GM18519 (cell line): Measurements from ENCODE around the gene COL4A2.

Experiments
- ATAC-seq: cut with Tn5 transposase; IDR thresholded peaks from one replicate; pipeline ENCODE4 v1.9.1; 2021; ENCODE audit warnings: mild to moderate bottlenecking, moderate library complexity; ENCODE audit not compliant: unreplicated experiment, low FRiP score

The COL4A2 gene

GRCh38 chr13:110289174-110289573 is 17.9 kb upstream of the COL4A2 start:
- no peak for ATAC-seq

DNA sequence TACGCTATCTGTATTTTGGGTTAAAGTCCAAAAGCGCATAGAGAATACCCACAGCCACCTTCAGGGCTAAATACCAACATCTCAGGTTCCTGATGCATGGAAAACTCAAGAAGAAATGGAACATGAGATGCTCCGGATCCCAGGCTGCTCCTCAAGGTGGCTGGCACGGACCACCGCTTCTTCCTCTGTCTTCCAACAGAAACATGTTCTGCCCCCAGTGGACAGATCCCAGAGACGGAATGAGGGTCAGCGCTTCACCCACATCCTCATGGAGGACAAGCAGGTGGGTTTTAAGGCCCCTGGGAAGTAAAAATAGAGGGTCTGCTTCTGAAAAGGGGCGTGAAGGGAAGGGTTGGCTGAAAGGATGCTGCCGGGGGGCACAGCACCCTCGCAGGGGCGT is 17.4 kb upstream of the COL4A2 start:
- no peak for ATAC-seq

- ATAC-seq = no peak
Measured at GRCh38 chr13:110290153-110290552, 16.9 kb upstream of the COL4A2 start.

GRCh38 chr13:110290826-110291225 is 16.3 kb upstream of the COL4A2 start:
- no peak for ATAC-seq

DNA sequence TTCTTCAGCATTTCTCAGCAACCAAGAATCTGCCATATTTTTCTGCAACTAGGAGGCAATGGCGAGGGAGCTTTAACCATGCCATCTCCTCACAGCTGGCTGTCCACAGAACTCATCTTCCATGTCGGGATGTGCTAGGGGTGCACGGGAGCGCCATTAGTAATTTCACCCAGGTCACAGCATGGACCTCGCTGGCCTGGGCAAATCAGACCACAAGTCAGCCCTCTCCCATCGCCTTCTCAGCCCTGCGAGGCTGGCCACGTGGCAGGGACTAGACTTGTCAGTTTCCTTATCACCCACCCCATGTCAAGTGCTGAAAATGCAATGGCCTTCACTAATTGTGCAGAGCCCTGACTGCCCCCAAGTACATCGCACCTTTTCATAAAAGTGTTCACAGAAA is 15.8 kb upstream of the COL4A2 start:
- no peak for ATAC-seq

DNA sequence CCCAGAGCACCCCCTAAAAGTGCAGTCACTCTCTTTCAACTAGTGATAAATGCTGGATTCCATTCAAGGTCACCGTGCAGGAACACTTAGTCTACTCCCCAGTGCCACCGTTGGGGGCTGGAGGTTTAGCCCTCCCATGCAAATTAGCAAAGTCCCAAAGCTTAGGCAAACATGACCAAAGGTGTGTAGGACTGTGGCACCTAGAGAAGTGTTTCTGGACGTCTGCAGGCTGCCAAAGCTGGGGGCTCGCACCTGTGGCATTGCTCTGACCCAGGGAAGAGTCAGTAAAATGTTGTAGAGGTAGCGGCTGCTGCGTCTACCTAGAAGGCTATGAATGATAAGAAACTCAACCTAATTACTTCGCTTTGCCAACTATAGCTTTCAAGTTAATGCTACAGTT is 14.0 kb upstream of the COL4A2 start:
- no peak for ATAC-seq

DNA sequence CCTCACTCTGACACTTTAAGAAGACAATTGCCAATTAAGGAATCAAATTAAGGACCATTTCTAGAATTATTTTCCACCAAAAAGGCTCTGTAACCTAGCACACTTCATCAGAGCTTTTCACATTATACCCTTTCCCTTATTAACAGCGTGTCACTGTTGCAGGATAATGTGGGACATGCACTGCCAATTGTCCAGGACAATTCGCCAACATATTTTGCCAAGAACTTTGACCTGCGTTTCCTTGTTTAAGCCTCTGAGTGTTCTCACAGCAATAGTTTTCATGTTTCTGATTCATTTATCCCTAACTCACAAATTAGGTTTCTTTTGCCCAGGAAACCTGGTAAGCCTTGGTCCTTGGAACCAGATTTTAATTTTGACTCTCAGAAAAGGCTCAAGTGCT is 13.4 kb upstream of the COL4A2 start:
- no peak for ATAC-seq

- no peak for ATAC-seq
Measured at GRCh38 chr13:110294146-110294545, 12.9 kb upstream of the COL4A2 start.

- ATAC-seq = no peak
Measured at GRCh38 chr13:110294622-110295021, 12.5 kb upstream of the COL4A2 start.

GRCh38 chr13:110297011-110297410 is 10.1 kb upstream of the COL4A2 start:
- ATAC-seq = no peak

DNA sequence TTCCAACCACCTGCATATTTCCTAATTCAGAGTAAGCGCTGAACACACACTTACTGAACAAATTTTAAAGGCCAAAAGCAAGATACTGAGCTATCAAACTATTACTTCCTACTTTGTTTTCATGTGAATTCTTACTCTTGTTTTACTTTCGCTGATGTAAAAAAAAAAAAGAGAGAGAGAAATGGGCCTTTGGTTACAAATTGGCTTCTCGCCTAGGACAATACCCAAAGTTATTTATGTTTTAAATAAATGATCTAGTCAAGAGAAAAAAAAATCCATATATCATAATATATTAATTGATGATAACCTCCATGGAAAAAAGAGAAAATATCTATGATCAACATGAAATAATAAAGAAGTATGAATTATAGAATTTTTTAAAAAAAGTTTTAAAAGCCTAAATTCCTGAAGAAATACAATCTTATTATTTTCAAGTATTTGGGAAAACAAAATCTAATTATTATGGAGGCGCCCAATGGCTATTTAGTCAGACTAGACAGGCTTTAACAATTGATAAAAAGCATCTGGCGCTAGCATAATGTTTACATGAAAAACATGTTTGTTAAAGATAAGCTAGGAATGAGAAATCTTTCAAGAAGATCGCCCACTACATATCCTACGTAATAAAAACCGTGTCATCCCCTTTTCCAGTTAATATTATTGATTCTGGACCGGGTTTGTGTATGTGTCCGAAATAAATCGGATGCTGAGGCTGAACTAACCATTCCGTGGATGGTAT is 9.1 kb upstream of the COL4A2 start:
- no peak for ATAC-seq

- ATAC-seq = no peak
Measured at GRCh38 chr13:110298505-110299282, 8.4 kb upstream of the COL4A2 start.

DNA sequence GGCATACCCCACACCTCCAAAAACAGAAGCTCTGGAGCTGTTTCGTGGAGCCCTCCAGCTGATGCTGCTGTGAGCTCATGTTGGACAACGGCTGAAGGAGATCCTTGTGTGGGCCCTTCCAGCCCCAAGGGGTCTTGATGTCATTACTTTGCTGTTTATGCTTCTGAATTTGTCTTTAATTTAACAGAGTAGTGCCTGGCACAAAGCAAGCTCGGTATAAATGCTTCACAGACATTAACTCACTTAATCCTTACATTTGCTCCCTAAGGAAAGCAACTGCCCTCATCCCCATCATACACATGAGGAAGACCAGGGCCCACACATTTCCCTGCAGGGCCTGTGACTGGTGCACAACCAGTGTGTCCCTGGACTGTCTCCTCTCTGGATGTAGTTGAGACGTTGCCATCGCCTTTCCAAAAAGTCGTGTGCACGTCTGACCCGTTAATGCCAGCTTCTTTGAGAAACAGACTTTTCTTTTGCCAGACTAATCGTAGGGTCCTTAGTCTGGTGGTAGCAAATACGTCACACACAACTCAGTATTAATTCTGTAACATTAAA is 7.7 kb upstream of the COL4A2 start:
- ATAC-seq = no peak

- ATAC-seq = no peak
Measured at GRCh38 chr13:110300090-110300815, 6.8 kb upstream of the COL4A2 start.

DNA sequence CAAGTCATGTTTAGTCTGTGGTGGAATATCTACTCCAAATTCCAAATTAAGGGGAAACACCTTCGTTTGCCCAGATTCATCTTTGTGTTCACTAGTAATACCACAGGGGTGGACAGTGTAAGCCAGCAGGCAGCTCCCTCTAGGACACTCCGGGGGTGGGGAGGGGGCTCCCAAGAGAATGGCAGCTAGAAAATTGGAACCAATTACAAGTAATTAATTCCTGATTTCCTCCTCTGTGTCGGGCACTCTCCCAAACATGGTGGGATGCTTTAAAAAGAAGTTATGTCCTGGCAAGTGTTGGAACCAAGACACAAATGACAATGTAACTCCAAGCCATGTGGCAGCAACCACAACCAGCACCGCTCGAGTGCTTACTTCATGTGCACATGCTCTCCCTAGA is 6.0 kb upstream of the COL4A2 start:
- ATAC-seq = no peak

DNA sequence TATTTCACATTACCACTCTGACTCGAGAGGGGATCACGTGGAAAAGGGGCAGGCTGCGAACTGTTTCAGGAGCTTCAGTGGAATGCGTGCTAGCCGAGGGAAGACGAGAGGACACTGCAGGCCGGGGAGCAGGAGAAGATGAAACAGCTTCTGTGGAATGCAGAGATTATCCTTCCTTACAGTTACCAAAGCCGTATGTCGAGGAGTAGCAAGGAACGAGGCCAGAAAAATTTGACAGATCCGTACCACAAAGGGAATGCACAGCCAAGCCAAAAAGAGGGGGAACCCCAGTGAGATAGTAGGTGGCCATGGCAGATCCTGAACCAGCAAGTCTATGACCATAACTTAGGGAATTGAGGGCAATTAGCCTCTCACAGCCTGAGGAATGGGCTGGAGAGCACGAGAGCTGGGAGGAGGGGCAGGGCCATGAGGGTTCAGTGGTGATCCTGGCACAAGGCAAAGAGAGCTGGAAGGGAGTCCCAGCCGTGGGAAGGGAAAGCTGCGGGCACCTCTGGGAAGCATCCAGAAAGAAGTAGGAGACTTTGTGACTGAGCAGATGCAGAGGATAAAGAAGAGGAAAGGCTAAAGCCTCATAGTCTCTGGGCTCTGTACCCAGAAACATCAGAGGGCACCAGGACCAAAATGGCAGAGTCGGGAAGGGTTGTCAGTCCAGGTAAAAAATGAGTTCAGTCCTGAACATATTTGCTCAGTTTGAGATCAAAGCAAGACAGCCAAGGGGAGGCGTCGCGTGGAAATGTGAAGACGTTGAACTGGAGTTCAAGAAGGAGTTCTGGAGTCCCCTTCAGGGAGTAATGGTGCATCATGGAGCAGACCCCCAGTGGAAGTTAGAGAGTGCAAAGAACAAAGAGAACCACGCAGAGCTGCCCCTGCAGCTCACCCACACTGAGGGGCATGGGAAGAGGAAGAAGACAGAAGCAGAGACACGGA is 5.2 kb upstream of the COL4A2 start:
- no peak for ATAC-seq

DNA sequence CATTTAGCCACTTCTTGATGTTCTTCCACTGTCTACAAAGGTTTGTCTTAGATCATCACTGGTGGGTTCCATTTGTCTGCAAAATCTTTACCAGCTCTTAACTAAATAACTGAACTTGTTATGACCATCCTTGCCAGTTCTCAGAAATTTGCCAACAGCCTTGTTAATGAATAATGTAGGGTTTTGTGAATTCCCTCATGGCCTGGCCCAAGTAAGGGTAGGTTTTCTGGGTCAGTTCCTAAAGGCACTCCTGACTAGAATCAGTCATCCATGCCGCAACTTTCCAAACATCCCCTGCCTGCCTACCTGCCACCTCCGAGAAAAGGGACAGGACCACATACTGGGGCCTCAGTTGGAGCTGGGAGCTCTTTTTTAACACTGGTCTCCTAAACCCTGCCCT is 4.1 kb upstream of the COL4A2 start:
- ATAC-seq = no peak

DNA sequence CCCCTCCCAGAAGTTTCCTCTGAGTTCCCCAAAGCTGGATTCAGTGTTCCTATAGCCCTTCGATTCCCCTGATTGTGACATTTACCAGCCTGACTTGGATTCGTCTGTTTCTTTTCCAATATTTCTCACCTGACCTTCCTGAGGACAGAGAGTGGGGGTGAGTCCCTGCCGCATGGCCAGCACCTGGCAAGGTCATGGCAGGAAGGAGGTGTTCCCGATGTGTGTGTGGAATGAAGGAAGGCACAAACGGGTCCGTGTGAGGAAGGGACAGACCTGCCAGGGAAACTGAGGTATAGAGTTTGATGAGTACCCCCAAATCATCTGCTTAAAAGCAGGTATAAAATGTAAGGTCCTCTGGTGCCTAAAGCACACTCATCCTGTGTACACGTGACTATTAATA is 3.4 kb upstream of the COL4A2 start:
- ATAC-seq = no peak

GRCh38 chr13:110304256-110304655 is 2.8 kb upstream of the COL4A2 start:
- ATAC-seq = no peak

- ATAC-seq = no peak
Measured at GRCh38 chr13:110305001-110305400, 2.1 kb upstream of the COL4A2 start.
